Stimulated activated CD8-positive, alpha-beta memory T cell treated with anti-CD3 and anti-CD28 coated beads, Interleukin-4, amount 100 ng/mL, for 4 hours (primary cell): ENCODE results near the gene TNP1.

Experiments used
- DNase-seq, 2 donors: peaks; one replicate each; pipeline ENCODE4 v3.0.0-alpha.2; 2020; ENCODE audit warnings: low read depth in 2 of 2, low spot score in 1 of 2

Gene TNP1

DNA sequence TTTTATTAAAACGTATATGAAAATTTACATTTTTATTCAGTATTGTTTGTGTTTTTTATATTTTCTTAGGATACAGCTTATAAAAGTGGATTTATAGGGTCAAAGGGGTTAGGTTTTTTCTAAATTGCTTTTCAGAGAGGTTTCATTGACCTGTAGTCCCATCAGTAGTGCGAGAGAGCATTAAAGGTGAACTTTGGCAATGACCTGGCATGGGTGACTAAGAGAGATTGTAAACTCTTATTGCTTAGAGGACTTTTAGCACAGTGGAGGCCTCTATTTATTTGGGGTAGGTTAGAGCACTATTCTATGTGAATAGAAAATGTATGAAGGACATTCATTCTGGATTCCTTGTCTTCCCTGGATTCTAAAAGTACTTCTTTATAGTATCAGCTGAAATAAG is 16.0 kb upstream of the TNP1 start:
- DNase-seq: no peak

DNA sequence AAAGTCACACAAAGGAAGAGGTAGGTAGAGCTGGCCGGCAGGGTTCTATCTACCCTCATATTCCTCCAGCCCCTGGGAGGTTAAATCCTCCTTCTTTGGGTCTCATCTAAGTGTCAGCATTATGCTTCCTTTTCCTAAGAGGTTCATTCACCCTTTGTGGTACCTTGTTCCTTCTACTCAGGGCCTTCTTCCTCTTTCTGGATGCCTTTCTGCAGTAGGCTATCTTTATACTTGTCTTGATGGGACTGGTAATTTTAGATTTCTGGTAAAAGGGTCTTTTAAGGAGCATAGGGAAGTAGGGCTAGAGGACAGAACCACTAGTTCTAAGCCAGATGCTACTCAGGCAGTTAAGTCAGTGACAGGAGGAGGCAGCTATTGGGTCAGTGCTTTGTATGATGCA is 13.7 kb upstream of the TNP1 start:
- DNase-seq: no peak

DNA sequence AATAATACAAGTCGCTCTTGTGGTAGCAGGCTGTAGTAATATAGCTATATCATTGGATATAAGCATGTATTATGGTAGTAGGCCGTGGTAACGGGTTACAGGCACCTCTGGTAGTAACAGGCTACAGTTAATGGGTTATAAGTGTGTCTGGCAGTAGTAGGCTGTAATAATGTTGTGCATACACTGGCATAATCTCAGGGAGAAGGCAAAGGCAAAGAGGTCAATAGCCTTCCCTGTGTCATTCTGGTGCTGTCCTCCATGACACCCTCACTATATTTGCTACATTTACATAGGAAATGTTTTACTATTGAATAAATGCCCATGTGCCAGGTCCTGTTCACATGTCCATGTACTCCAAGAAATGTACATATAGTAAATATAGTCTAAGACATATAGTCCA is 12.8 kb upstream of the TNP1 start:
- DNase-seq: no peak

DNA sequence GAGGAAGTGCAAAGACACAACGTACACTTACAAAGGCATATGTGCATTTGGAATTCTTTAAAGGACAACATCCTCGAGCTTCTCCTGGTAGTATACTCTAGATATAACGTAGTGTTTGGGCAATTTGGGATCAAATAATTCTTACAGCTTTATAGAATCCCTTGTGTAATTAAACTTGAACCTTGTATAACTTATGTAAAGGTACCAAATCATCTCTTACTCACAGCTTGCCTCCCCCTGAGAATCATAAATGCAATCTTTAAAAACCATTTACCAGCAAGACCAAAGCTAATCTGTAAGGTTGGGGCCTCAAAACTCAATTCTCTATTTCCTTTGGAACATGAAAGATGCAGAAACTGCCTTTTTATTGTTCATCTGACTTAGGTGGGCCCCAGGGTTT is 12.2 kb upstream of the TNP1 start:
- DNase-seq: no peak

DNA sequence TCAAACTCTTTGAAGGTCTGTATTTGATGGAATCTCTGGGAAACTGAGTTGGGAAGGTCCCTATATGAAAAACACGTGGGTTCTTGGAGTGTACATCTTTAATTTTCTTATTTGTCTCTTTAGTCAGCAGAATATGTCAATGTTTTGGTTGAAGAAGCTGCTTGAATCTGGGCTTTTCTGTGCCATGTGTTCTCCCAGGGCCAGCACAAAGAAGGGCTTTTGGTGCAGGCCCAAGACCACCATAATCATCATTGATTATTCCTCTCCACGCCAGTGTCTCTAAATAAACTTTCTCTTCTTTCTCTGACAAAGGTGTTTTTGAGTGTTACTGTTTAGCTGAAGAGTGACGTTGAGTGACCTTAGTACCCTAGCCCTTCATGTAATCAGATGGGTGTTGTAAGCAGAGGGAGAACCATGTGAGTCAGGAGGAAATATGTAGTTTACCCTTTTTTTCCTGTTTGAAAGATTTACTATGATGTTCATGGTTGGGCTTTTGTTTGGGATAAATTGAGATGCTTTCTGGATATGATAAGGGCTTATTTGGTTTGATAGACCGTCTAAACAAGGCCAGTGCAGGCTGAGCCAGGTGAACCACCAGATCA is 11.6 kb upstream of the TNP1 start:
- no peak for DNase-seq

DNA sequence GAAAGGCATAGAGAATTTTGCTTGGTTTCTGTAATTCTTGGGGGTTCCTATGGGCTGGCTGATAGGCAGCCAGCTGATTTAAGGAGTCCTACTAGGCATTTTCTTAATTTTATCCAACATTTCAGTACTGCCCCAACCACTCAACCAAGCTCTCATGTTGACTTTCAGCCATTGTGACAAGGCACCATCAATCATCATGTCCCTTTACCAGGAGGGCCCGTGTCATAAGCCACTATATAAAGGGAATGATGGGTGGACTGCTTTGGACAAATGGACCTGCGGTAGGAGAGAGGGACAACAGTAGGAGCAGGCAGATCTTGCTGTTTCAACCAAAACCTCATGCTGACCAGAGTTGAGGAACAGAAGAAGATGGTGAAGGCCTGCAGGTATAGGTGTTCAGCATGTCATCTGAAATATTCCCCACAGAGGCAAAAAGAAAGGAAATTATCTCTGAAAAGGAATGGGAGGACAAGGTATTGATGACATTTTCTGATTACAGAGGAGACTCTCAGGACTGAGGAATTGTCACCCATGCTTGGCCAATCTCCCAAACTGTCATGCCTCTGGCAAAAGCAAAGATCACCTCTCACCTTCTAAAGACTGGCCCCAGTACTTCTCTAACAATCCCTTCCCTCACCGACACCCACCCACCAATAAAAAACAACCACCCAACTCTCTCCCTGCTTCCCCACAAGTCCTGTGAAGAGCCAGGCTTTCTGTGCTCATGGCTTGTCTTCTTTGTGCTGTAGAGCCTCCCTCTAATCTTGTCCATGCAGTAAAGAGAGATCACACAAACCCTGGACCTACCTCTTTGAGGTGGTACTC is 10.9 kb upstream of the TNP1 start:
- no peak for DNase-seq

DNA sequence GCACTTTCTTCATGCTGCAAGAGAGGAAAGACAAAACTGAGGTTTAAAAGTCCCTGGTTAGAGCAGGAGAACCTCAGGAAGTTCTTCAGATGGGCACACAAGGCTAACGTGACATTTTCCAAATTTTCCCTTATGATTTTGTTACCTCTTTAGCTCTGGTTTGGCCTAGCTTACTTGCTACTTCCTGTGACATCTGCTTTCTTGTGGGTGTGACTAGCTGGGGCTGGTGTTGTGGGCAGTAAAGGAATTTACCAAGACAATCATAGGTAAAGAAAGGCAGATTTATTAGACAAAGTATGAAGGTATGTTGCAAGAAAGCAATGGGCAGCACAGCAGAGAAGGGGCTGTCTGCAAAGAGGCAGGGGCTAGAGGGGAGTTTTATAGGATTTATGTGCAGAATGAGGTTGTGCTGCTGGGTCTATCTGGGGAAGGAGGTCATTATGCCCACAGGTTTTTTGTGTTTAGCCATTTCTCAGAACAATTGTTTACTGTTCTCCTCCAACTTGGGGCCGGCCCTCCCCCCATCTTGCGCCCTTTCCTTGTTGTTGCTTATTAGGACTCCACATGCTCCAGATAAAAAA is 6.7 kb upstream of the TNP1 start:
- no peak for DNase-seq

DNA sequence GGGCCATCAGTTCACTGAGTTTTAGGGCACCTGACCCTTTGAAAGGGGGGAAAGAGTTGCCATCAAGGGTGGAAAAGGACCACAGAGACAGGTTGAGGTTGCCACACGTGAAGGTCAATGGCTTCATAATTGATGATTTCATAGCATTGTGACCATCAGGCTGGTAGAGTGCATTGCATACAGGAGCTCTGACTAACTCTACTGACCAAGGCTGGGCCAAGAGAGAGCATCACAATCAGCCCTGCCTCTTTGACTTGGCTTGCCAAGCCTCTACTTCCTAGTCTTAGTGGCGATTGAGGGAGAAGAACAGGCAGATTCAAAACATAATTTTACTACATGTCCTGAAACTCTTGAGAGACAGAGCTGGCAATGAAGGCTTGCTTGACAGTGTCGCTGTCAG is 5.8 kb upstream of the TNP1 start:
- DNase-seq: no peak

DNA sequence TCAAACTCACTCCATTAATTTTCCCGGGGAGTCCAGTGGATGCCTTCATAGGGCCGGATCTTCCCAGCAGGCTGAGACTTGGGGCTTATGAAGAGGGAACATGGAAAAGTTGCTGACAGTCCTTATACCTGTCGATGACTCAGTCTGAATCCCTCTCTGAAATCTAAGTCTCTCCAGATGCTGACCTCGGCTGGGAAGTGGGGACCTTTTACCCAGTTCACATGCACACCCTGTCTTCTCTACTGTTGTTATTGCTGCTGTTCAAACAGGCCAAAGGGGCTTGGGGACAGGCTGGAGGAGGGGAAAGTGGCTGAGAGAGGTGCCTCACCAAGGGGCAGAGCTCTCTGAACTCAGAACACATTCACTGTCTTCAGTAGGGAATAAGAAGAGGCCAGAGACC is 4.1 kb upstream of the TNP1 start:
- DNase-seq: no peak

DNA sequence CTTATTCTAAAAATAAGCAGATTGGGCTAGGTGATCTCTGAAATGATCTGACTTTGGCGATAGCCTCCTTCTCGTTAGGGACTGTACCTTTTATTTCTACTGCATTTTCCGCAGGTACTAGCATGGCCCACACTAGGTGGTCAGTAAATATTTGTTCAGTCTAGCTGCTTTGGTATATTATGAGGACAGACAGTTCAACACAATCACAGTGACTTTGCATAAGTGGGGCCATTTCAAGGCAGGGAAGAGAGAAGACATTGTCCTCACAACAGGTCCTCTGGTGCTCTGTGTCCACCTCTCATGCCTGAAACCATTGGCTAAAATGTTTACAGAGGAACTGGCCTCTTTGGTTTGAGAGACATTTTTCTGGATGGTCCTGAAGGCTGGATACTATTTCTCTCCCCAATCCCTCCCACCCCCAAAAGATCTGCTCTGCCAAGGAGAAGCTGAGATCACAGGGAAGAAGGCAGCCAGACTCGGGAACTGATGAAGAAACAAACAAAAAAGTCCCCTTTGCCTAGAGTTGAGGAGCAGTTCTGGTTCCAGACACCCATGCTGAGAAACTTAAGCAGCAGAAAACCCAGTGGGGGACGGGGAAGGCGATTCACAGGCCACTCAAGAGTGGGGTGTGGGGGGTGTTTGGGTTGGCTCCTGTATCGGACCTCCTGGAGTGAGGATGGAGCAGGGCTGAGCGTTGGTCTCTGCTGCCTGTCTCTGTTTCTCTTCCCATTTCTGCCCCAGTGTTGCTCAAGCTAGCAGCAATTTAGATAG is 2.9 kb upstream of the TNP1 start:
- no peak for DNase-seq

DNA sequence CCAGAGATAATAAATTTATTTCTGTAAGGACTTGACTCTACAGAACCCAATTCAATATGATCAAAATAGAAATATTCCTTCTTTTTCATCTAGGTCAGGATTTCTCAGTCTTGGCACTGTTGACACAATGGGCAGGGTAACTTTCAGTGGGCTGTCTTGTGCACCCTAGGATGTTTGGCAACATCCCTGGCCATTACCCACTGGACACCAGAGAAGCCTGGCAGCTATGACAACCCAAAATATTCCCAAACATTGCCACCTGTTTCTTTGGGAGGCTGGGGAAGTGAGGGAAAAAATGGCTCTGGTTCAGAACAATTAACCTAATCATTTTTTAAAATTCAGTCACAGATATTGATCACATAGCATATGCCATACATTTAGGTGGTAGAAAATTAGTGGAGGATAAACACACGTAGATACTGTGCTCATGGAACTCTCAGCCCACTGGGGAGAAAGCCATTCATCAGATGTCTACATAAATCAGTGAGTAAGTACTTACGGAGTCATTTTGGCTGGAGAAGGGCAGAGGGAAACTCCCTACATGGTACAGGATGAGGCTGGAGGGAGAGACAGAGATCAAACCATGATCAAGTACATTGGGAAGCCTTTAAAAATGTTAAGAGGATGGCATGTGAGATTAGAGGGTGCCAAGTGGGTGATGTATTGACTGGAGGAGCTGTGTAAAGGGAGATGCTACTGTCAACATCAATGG is 718 bp upstream of the TNP1 start:
- DNase-seq: no peak

DNA sequence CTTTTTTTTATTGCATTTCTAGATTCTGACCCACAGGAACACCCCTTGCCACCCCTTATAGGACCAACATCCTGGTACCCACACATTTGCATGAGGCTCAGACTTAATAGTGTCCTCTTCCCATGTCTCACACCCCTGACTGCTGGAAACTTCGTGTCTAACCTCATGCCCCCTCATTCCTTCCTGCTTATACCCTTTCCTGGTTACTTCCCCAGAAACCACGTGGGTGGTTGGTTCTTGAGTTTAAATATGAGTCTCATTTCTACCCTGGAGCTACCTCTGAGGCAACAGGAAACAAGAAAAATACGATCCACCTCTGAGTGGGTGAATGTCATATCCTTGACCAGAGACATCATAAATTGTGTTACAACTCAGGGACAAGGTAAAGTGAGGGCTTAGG is 1.6 kb downstream of the TNP1 start:
- no peak for DNase-seq

DNA sequence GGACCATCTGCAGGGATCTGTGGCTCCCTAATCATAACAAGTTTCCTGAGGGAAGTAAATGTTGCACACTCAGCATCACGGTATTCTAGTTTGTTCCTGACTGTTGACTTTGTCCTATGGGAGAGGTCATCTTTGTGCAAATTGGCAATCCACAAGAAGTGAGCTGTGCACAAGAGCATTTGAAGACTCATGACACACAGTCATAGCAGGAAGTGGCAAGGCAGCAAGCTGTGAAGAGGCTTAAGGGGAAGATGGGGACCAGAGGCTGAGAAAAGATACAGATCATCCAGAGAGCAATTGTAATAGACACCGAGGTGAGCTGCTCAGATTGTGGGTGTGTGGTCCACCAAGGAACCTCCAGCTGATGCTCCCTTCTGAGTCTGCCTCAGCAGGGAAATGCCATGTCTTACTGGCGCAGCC is 2.7 kb downstream of the TNP1 start:
- DNase-seq: no peak

DNA sequence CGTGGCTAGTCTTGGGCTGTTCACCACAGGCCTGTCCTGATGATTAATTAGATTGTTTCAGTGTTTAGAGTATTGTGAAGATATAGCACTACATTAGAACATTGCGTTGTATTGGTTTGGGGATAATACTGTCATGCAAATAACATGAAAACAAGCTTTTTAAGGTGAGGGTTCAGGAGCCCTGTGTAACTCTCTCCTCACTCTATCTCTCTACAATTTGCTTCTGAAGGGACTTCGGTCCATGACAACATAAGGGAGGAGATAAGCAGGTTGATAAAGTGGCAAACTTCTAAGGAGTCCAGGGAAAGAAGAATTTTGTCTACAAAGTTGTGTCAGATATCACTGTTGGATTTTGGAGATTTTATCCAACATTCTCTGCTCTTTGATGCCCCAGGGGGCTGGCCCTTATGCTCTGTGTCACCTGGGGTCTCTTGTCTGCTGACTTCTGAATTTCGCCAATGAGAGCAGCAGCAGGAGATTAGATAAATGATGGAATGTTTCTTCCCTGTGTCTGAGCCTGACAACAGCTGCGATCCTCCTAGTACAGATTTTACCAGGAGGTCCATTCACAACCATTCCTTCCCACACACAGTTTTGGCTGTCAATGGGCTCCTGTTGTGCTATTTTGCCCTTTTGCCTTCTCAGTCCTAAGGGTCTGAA is 3.3 kb downstream of the TNP1 start:
- no peak for DNase-seq

DNA sequence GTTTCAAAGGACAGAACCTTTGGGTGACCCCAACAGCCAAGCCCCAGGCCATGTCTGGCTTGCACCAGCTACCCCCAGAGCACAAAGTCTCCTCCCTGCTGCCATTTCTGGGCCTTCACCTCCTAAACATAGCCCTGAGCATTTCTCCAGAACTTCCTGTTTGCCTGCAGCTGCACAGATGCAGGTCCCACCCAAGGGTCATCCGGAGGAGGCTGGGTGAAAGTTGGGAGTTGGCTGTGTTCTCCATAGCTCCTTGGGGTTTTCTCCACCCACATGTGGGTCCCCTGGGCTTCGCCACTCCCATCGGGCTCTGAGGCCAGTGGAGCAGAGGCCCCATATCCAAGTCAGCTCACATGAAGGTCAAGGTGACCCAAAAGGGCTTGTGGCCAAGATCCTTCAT is 4.3 kb downstream of the TNP1 start:
- DNase-seq: no peak

DNA sequence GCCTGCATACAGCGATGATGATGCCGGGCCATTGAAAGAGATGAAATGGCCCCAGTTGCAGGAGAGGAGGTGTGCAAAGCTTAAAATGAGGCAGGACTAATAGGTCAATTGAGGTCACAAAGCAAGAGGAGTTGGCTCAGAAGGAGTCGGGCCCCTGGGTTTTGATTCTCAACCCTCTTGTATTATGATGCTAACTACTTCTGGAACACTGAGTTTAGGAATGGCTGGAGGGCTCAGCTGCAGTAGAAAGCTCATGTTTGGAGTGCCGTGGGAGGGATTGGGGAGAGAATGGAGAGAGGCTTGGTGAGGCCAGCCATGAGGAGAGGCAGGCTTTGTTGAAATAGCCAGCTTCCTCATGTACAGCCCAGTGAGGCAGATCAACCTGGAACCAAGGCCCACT is 4.8 kb downstream of the TNP1 start:
- DNase-seq: no peak

DNA sequence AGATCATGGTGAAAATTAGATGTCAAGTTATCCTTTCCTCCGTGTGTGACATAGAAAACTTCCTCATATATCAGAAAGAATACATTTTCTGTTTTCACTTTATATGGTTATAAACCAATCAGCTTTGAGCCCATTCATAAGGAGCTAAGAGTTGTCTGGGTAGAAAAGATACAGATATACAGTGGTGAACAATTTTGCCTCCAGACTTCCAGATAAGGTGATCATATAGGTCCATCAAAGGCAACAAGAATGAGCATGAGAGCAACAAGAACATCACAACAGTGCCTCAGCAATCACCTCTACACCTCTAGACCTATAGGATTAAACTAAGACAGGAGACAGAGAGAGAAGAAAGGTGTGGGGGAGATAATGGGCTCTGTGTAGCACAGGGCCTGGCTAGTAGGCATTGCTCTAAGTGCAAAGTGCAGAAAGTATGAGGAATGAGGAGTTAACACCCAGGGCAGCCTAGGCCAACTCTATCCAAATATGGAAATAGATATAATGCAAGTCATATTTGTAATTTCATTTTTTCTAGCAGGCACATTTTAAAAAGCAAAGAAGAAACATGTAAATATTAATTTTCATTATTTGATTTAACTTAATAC is 8.3 kb downstream of the TNP1 start:
- no peak for DNase-seq

DNA sequence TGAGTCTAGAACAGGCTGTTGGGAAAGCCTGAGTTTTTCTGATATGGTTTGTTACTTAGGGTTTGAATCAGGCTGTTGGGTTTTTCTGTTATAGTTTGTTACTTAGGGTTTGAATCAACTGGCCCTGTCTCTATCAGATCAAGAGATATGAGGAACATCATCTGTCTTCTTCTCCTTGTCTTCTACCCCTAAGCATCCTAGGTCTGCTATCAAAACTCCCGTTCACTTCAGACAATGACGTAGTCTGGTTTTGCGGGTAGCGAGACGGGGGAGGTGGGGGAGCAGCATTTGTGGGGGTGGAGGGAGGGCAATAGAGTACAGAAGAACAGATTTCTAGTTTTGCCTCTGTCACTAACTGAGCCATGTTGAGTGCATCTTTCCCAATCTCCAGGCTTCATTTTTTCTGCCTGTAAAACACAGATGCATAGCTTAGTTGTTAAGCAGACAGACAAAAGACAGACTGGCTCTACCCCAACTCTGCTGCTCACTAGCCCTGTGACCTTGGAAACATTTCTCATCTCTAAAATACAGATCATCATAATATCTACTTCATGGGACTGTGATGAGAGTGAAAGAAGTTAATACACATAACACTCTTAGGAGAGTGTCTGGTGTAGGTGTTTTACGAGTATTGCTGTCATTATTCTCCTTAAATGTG is 9.1 kb downstream of the TNP1 start:
- no peak for DNase-seq

DNA sequence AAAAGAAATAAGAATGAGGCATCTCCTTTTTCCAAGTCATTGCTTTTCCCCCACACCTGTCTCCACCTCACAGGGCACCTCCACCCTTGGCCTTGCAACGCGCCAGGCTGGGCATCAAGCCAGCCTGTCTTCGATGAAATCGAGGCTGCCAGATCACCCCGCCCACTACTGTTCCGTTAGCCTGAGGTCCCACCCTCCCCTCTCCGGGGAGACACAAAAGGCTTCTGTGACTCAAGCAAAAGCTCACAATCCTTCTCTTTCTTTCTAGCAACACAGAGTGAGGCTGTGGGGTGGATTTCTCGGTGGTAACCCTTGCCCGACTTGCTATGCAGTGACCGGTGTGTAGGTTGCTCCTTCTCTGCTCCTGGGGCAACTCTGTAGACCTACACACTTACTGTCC is 9.9 kb downstream of the TNP1 start:
- DNase-seq: no peak

DNA sequence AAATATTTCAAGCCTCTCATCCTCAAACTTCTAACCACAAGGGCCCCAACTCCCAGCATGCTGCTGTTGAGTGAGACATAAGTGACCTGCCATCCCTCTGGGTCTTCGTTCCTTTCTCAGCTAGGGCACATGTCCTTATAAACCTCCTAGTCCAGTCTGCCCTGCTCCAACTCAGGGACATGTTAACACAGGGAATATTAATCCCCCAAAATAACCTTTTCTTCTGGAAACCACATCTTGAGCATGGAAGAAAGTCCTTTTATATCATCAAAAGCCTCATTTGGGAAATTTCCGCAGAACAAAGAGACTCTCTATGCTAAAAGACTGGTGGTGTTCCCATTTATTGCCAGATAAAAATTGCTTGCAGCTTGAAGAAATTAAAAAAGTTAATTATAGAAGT is 14.4 kb downstream of the TNP1 start:
- DNase-seq: no peak
